Measurements from ENCODE around the gene SH3BP5L.
"Not testable (repeated sequence)": the region's sequence is repeated elsewhere in the genome, so short reads cannot be mapped to it uniquely, and the experiment has no call there.

SH3BP5L gene

GRCh38 chr1:248807067-248807737, 18.5 kb downstream of the SH3BP5L start:
- peak; percentile 67 for DNase-seq

GRCh38 chr1:248805876-248806275, 19.8 kb downstream of the SH3BP5L start:
- no peak for DNase-seq

- no peak for DNase-seq
Observed at GRCh38 chr1:248804771-248805681, 20.7 kb downstream of the SH3BP5L start.

- DNase-seq = not testable (repeated sequence)
Observed at GRCh38 chr1:248803501-248803900, 22.2 kb downstream of the SH3BP5L start.

GRCh38 chr1:248802454-248802853, 23.3 kb downstream of the SH3BP5L start:
- no peak for DNase-seq

GRCh38 chr1:248800459-248800858, 25.3 kb downstream of the SH3BP5L start:
- DNase-seq = no peak

- DNase-seq = no peak
Observed at GRCh38 chr1:248798791-248799190, 26.9 kb downstream of the SH3BP5L start.

GRCh38 chr1:248794663-248795062, 31.1 kb downstream of the SH3BP5L start:
- DNase-seq = not testable (repeated sequence)

GRCh38 chr1:248793592-248793991, 32.1 kb downstream of the SH3BP5L start:
- DNase-seq = peak; percentile 90

GRCh38 chr1:248792342-248792741, 33.4 kb downstream of the SH3BP5L start:
- no peak for DNase-seq

- no peak for DNase-seq
Observed at GRCh38 chr1:248791010-248791409, 34.7 kb downstream of the SH3BP5L start.

GRCh38 chr1:248790456-248790855, 35.3 kb downstream of the SH3BP5L start:
- no peak for DNase-seq

- not testable (repeated sequence) for DNase-seq
Observed at GRCh38 chr1:248789337-248789736, 36.4 kb downstream of the SH3BP5L start.

- no peak for DNase-seq
Observed at GRCh38 chr1:248788327-248788726, 37.4 kb downstream of the SH3BP5L start.

GRCh38 chr1:248787430-248787829, 38.3 kb downstream of the SH3BP5L start:
- DNase-seq = no peak

- DNase-seq = peak; percentile 63
Observed at GRCh38 chr1:248786156-248786555, 39.6 kb downstream of the SH3BP5L start.

- no peak for DNase-seq
Observed at GRCh38 chr1:248783367-248783766, 42.3 kb downstream of the SH3BP5L start.

GRCh38 chr1:248782416-248783141, 43.1 kb downstream of the SH3BP5L start:
- no peak for DNase-seq

- no peak for DNase-seq
Observed at GRCh38 chr1:248779350-248779749, 46.4 kb downstream of the SH3BP5L start.

GRCh38 chr1:248778906-248779305, 46.8 kb downstream of the SH3BP5L start:
- no peak for DNase-seq

GRCh38 chr1:248776991-248777390, 48.7 kb downstream of the SH3BP5L start:
- DNase-seq = no peak

GRCh38 chr1:248775441-248775840, 50.3 kb downstream of the SH3BP5L start:
- DNase-seq = no peak
